ENCODE results near the gene EIPR1. TPM values are rescaled to one million over a fixed set of nuclear protein-coding genes. Genes with fewer than 3 reads are reported as not detected.

The EIPR1 gene
- polyA plus RNA-seq, 1 experiment, result 49.2 TPM

DNA sequence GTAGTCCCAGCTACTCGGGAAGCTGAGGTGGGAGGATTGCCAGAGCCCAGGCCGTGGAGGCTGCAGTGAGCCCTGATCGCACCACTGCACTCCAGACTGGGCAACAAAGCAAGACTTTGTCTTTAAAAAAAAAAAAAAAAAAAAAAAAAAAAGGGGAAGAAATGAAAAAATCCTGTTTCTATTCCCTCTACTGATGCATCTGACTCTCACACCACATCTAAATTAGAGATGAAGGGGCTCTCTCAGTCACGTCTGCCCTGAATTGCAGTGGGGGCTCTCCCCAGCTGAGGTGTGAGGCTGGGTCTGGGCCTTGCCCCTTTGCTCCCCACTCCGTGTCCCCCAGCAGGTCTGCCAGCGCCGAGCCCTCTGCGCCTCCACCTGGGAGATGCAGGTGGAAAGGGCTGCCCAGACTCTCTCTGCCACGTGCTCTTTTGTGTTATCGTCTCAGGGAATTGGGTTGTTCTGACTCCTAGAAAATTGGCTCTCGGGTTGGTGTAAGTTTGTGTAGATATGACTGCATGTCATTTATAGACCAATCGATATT lies 32.1 kb upstream of the EIPR1 start:
- peaks cover 12% of the 10 kb centered on the region for H3K36me3 ChIP-seq (ENCODE audit: control insufficient read depth, insufficient read depth, low read length)
- DNase-seq (ENCODE audit: low read depth), result no peak
- CTCF ChIA-PET, result interaction anchor here (1.7 kb wide), 1 partner anchor 14 kb away, joined by 8 read pairs; no protein-coding TSS in a partner anchor
- POLR2A ChIA-PET, result no interaction called here
- H3K4me3 ChIP-seq (ENCODE audit: low read depth, low read length), result no peak overlapping the region
- TF ChIP-seq, protein P1, sequence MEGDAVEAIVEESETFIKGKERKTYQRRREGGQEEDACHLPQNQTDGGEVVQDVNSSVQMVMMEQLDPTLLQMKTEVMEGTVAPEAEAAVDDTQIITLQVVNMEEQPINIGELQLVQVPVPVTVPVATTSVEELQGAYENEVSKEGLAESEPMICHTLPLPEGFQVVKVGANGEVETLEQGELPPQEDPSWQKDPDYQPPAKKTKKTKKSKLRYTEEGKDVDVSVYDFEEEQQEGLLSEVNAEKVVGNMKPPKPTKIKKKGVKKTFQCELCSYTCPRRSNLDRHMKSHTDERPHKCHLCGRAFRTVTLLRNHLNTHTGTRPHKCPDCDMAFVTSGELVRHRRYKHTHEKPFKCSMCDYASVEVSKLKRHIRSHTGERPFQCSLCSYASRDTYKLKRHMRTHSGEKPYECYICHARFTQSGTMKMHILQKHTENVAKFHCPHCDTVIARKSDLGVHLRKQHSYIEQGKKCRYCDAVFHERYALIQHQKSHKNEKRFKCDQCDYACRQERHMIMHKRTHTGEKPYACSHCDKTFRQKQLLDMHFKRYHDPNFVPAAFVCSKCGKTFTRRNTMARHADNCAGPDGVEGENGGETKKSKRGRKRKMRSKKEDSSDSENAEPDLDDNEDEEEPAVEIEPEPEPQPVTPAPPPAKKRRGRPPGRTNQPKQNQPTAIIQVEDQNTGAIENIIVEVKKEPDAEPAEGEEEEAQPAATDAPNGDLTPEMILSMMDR (IDR thresholded peaks at IDR 0.05; ENCODE audit: insufficient read depth, low read depth, low read length), result no peak
- H3K27me3 ChIP-seq (ENCODE audit: control insufficient read depth, insufficient read depth, low read length), result no peaks in the 10 kb centered on the region

DNA sequence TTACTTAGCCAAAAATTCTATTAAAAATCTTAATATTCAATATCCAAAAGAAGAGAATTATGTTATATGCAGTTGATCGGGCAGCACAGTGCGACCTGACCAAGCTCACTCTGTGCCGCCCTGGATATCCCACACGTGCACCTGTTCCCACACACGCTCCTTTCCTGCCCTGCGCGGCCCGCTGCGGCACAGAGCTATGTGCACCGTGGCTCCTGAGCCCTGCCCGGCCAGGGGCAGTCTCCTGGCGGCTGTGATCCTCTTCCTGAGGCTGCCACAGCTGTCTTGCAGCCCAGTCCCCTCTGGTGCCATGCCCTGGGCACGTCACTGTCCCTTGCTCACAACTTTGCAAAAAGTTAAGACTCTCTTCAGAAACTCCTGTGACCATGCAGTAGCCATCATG lies 31.2 kb upstream of the EIPR1 start:
- TF ChIP-seq, protein P1 (IDR thresholded peaks at IDR 0.05; ENCODE audit: insufficient read depth, low read depth, low read length), result no peak
- H3K36me3 ChIP-seq (ENCODE audit: control insufficient read depth, insufficient read depth, low read length), result peaks cover 10% of the 10 kb centered on the region
- no peak overlapping the region for H3K4me3 ChIP-seq (ENCODE audit: low read depth, low read length)
- no peaks in the 10 kb centered on the region for H3K27me3 ChIP-seq (ENCODE audit: control insufficient read depth, insufficient read depth, low read length)
- no peak for DNase-seq (ENCODE audit: low read depth)
- ChIA-PET CTCF (interaction anchor here (1.7 kb wide), 1 partner anchor 15 kb away, joined by 8 read pairs; no protein-coding TSS in a partner anchor), POLR2A (no interaction called here)

DNA sequence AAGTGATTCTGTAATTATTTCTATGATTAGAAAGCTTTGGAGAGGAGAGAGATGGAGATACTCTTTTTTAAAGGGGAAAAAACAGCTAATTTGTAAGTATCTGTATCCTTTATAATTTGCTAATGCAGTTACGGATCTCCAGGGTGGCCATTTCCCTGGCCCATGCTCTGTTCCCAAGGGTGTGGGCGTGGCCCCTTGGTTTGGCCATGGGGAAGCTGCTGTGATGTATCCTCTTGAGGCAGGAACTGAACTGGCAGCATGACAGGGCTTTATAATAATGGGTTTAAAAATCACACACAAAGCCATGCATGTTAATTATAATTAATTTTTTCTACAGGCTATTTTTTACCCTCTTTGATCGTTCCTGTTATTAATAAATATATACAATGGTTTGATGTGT lies 28.9 kb upstream of the EIPR1 start:
- ChIA-PET CTCF (interaction anchor here (0.6 to 2.0 kb wide), 3 partner anchors 16 to 23 kb away, joined by 3 to 4 read pairs (median 4); no protein-coding TSS in a partner anchor), POLR2A (no interaction called here)
- TF ChIP-seq, protein P1 (IDR thresholded peaks at IDR 0.05; ENCODE audit: insufficient read depth, low read depth, low read length), result no peak
- Histone ChIP-seq H3K4me3 (ENCODE audit: low read depth, low read length) (no peak overlapping the region), H3K36me3 (ENCODE audit: control insufficient read depth, insufficient read depth, low read length) (peaks cover 10% of the 10 kb centered on the region), H3K27me3 (ENCODE audit: control insufficient read depth, insufficient read depth, low read length) (no peaks in the 10 kb centered on the region)
- DNase-seq (ENCODE audit: low read depth), result no peak

DNA sequence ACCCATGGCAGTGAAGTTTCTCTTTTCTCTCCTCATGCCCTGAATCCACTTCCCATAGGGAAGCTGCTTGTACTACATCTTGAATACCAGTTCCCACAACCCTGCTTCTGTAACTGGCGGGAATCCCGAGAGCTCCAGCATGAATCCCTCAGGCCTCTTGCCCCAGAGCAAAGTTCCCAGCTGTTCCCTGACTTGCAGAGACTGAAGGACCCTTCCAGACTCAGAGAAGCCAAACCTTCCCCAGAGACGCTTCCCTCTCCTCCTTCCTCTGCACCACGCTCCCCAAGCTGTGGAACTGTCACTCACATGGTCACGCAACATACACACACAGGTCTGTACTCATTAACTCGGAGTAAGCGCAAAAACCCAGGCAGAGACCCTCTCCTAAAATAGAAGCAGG lies 28.3 kb upstream of the EIPR1 start:
- no peak overlapping the region for H3K4me3 ChIP-seq (ENCODE audit: low read depth, low read length)
- ChIA-PET CTCF (interaction anchor here (0.6 to 2.0 kb wide), 3 partner anchors 17 to 23 kb away, joined by 3 to 4 read pairs (median 4); no protein-coding TSS in a partner anchor), POLR2A (no interaction called here)
- H3K27me3 ChIP-seq (ENCODE audit: control insufficient read depth, insufficient read depth, low read length), result no peaks in the 10 kb centered on the region
- TF ChIP-seq, protein P1 (IDR thresholded peaks at IDR 0.05; ENCODE audit: insufficient read depth, low read depth, low read length), result no peak
- DNase-seq (ENCODE audit: low read depth), result no peak
- H3K36me3 ChIP-seq (ENCODE audit: control insufficient read depth, insufficient read depth, low read length), result peaks cover 14% of the 10 kb centered on the region

DNA sequence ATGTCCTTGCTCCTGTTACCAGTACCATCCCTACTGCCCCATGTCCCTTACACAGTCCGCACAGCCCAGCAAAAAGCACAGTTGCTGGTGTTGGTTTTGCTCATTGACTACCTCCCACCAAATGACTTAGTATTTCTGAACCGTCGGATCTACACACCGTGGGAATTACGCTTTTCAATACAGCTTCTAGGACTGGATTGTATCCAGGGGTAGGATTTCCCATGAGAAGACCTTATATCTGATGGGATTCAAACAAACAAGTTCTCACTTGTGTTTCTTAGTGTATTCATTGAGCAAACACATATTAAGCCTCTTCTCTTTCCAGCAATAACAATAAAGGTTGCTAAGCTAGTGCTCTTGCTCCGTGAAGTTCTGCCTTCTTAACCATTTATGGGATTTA lies 27.7 kb upstream of the EIPR1 start:
- CTCF ChIA-PET, result interaction anchor here (1.4 to 2.0 kb wide), 2 partner anchors 17 to 19 kb away, joined by 4 read pairs; no protein-coding TSS in a partner anchor

More for the DNA sequence above, 27.7 kb upstream of the EIPR1 start:
- POLR2A ChIA-PET, result no interaction called here
- Histone ChIP-seq H3K4me3 (ENCODE audit: low read depth, low read length) (no peak overlapping the region), H3K27me3 (ENCODE audit: control insufficient read depth, insufficient read depth, low read length) (no peaks in the 10 kb centered on the region), H3K36me3 (ENCODE audit: control insufficient read depth, insufficient read depth, low read length) (peaks cover 19% of the 10 kb centered on the region)
- TF ChIP-seq, protein P1 (IDR thresholded peaks at IDR 0.05; ENCODE audit: insufficient read depth, low read depth, low read length), result no peak
- DNase-seq (ENCODE audit: low read depth), result no peak
